IPS-NIHi11 (cell line): Measurements from ENCODE around the gene SLC1A4.
"Not testable (repeated sequence)": the region's sequence is repeated elsewhere in the genome, so short reads cannot be mapped to it uniquely, and the experiment has no call there.

Experiments
- DNase-seq: peaks from one replicate; pipeline ENCODE4 v3.0.0; 2012; ENCODE audit warnings: mixed read lengths, low spot score

The SLC1A4 gene

GRCh38 chr2:64966017-64966416, 23.2 kb upstream of the SLC1A4 start:
- DNase-seq: no peak

GRCh38 chr2:64966839-64967238, 22.4 kb upstream of the SLC1A4 start:
- no peak for DNase-seq

GRCh38 chr2:64967601-64968000, 21.6 kb upstream of the SLC1A4 start:
- DNase-seq: no peak

- not testable (repeated sequence) for DNase-seq
Observed at GRCh38 chr2:64969086-64969485, 20.1 kb upstream of the SLC1A4 start.

GRCh38 chr2:64970495-64970894, 18.7 kb upstream of the SLC1A4 start:
- no peak for DNase-seq

- no peak for DNase-seq
Observed at GRCh38 chr2:64972426-64972825, 16.8 kb upstream of the SLC1A4 start.

- DNase-seq: no peak
Observed at GRCh38 chr2:64972876-64973275, 16.3 kb upstream of the SLC1A4 start.

- DNase-seq: no peak
Observed at GRCh38 chr2:64975232-64975821, 13.9 kb upstream of the SLC1A4 start.

GRCh38 chr2:64976276-64976675, 12.9 kb upstream of the SLC1A4 start:
- no peak for DNase-seq

GRCh38 chr2:64978514-64979268, 10.5 kb upstream of the SLC1A4 start:
- DNase-seq: no peak

GRCh38 chr2:64979744-64980143, 9.5 kb upstream of the SLC1A4 start:
- no peak for DNase-seq

- DNase-seq: no peak
Observed at GRCh38 chr2:64980183-64980582, 9.0 kb upstream of the SLC1A4 start.

- DNase-seq: no peak
Observed at GRCh38 chr2:64982311-64982857, 6.8 kb upstream of the SLC1A4 start.

GRCh38 chr2:64982932-64983331, 6.3 kb upstream of the SLC1A4 start:
- DNase-seq: no peak

GRCh38 chr2:64985447-64985846, 3.8 kb upstream of the SLC1A4 start:
- no peak for DNase-seq

- DNase-seq: no peak
Observed at GRCh38 chr2:64987001-64987955, 1.9 kb upstream of the SLC1A4 start.

GRCh38 chr2:64987956-64988419, 1.2 kb upstream of the SLC1A4 start:
- DNase-seq: no peak

GRCh38 chr2:64988420-64989125, 626 bp upstream of the SLC1A4 start:
- peak; percentile 66 for DNase-seq

GRCh38 chr2:64989982-64990614, 899 bp downstream of the SLC1A4 start:
- DNase-seq: peak; percentile 49

- DNase-seq: no peak
Observed at GRCh38 chr2:64990876-64991275, 1.7 kb downstream of the SLC1A4 start.

GRCh38 chr2:64992218-64992617, 3.0 kb downstream of the SLC1A4 start:
- DNase-seq: no peak
